HUES6 (cell line): ENCODE measurements around the gene CALML6.

Experiments used
- H3K27ac ChIP-seq: 2 replicates; pipeline ENCODE4 v1.7.0; 2013; ENCODE audit warnings: low read depth, mild to moderate bottlenecking, low read length, inconsistent platforms
- H3K27me3 ChIP-seq: 2 replicates; pipeline ENCODE4 v1.6.1; 2013; ENCODE audit warnings: low read length; ENCODE audit not compliant: control insufficient read depth, insufficient read depth
- H3K36me3 ChIP-seq: 2 replicates; pipeline ENCODE4 v1.6.1; 2013; ENCODE audit warnings: low read length; ENCODE audit not compliant: control insufficient read depth, insufficient read depth
- H3K4me1 ChIP-seq: 2 replicates; pipeline ENCODE4 v1.6.1; 2013; ENCODE audit warnings: low read length; ENCODE audit not compliant: control insufficient read depth, insufficient read depth
- H3K4me3 ChIP-seq: 2 replicates; pipeline ENCODE4 v1.5.1; 2013; ENCODE audit warnings: low read depth, low read length
- H3K9ac ChIP-seq: one replicate; pipeline ENCODE4 v1.6.1; 2013; ENCODE audit warnings: mild to moderate bottlenecking, low read length
- H3K9me3 ChIP-seq: 2 replicates; pipeline ENCODE4 v1.6.1; 2013; ENCODE audit warnings: low read depth, low read length; ENCODE audit not compliant: control insufficient read depth, insufficient read depth

Gene CALML6

GRCh38 chr1:1914971-1915692, at the start of gene CALML6:
Gene CALML6 (plus strand): TSS chr1:1915260. CDS start chr1:1915281, 21 bp downstream.
- Histone ChIP-seq H3K36me3 (no peaks in the 10 kb centered on the region), H3K9me3 (no peaks in the 10 kb centered on the region), H3K4me1 (peaks cover 21% of the 10 kb centered on the region), H3K4me3 (no peak within 1 kb of the TSS), H3K27ac (no peak within 1 kb of the TSS), H3K27me3 (peaks cover 10% of the 10 kb centered on the region; the same call in 1 of the 2 replicates), H3K9ac (no peak within 1 kb of the TSS)

GRCh38 chr1:1867164-1867563, 47.9 kb upstream of the CALML6 start:
- H3K9ac ChIP-seq: no peak overlapping the region
- H3K27ac ChIP-seq: no peak overlapping the region
- H3K9me3 ChIP-seq: 0 out of 2 replicates have a peak, but pooled peaks cover 2% of the 10 kb centered on the region
- H3K27me3 ChIP-seq: no peaks in the 10 kb centered on the region
- H3K36me3 ChIP-seq: peaks cover 19% of the 10 kb centered on the region; the same call in 1 of the 2 replicates
- H3K4me1 ChIP-seq: 0 out of 2 replicates have a peak, but pooled peaks cover 5% of the 10 kb centered on the region
- no peak overlapping the region for H3K4me3 ChIP-seq

- no peaks in the 10 kb centered on the region for H3K4me1 ChIP-seq
Observed at GRCh38 chr1:1869469-1869868, 45.6 kb upstream of the CALML6 start.

GRCh38 chr1:1872329-1872994, 42.6 kb upstream of the CALML6 start:
- Histone ChIP-seq H3K27me3 (no peaks in the 10 kb centered on the region), H3K9me3 (peaks cover 11% of the 10 kb centered on the region; the same call in 1 of the 2 replicates), H3K9ac (no peak overlapping the region), H3K4me1 (no peaks in the 10 kb centered on the region), H3K4me3 (no peak overlapping the region), H3K36me3 (peaks cover 57% of the 10 kb centered on the region), H3K27ac (no peak overlapping the region)

More at GRCh38 chr1:1869469-1869868, 45.6 kb upstream of the CALML6 start:
- no peak overlapping the region for H3K9ac ChIP-seq
- H3K36me3 ChIP-seq: peaks cover 34% of the 10 kb centered on the region
- no peak overlapping the region for H3K27ac ChIP-seq
- no peaks in the 10 kb centered on the region for H3K27me3 ChIP-seq
- H3K4me3 ChIP-seq: no peak overlapping the region
- H3K9me3 ChIP-seq: peaks cover 2% of the 10 kb centered on the region; the same call in 1 of the 2 replicates

- H3K36me3 ChIP-seq: peaks cover 65% of the 10 kb centered on the region
- no peaks in the 10 kb centered on the region for H3K4me1 ChIP-seq
- no peak overlapping the region for H3K4me3 ChIP-seq
- H3K27ac ChIP-seq: no peak overlapping the region
- H3K9me3 ChIP-seq: peaks cover 11% of the 10 kb centered on the region; the same call in 1 of the 2 replicates
- H3K9ac ChIP-seq: no peak overlapping the region
- H3K27me3 ChIP-seq: no peaks in the 10 kb centered on the region
Observed at GRCh38 chr1:1873186-1873585, 41.9 kb upstream of the CALML6 start.

GRCh38 chr1:1874901-1875300, 40.2 kb upstream of the CALML6 start:
- Histone ChIP-seq H3K4me1 (no peaks in the 10 kb centered on the region), H3K27ac (no peak overlapping the region), H3K36me3 (peaks cover 75% of the 10 kb centered on the region)

GRCh38 chr1:1875932-1876331, 39.1 kb upstream of the CALML6 start:
- no peak overlapping the region for H3K27ac ChIP-seq
- H3K27me3 ChIP-seq: no peaks in the 10 kb centered on the region
- H3K4me3 ChIP-seq: no peak overlapping the region
- peaks cover 71% of the 10 kb centered on the region for H3K36me3 ChIP-seq
- H3K4me1 ChIP-seq: peaks cover 3% of the 10 kb centered on the region
- no peak overlapping the region for H3K9ac ChIP-seq
- H3K9me3 ChIP-seq: peaks cover 9% of the 10 kb centered on the region; the same call in 1 of the 2 replicates

More at GRCh38 chr1:1874901-1875300, 40.2 kb upstream of the CALML6 start:
- H3K9ac ChIP-seq: no peak overlapping the region
- no peaks in the 10 kb centered on the region for H3K27me3 ChIP-seq
- peaks cover 9% of the 10 kb centered on the region; the same call in 1 of the 2 replicates for H3K9me3 ChIP-seq
- H3K4me3 ChIP-seq: no peak overlapping the region

GRCh38 chr1:1876335-1876930, 38.6 kb upstream of the CALML6 start:
- Histone ChIP-seq H3K4me1 (peaks cover 8% of the 10 kb centered on the region), H3K27ac (no peak overlapping the region), H3K4me3 (no peak overlapping the region), H3K36me3 (peaks cover 66% of the 10 kb centered on the region), H3K27me3 (no peaks in the 10 kb centered on the region), H3K9me3 (peaks cover 9% of the 10 kb centered on the region; the same call in 1 of the 2 replicates), H3K9ac (no peak overlapping the region)

GRCh38 chr1:1877865-1878436, 37.1 kb upstream of the CALML6 start:
- Histone ChIP-seq H3K36me3 (peaks cover 53% of the 10 kb centered on the region), H3K27ac (no peak overlapping the region), H3K27me3 (no peaks in the 10 kb centered on the region), H3K9ac (no peak overlapping the region), H3K4me3 (no peak overlapping the region), H3K9me3 (peaks cover 9% of the 10 kb centered on the region; the same call in 1 of the 2 replicates), H3K4me1 (peaks cover 18% of the 10 kb centered on the region)

GRCh38 chr1:1879942-1880341, 35.1 kb upstream of the CALML6 start:
- no peak overlapping the region for H3K9ac ChIP-seq
- H3K9me3 ChIP-seq: peaks cover 6% of the 10 kb centered on the region; the same call in 1 of the 2 replicates
- H3K4me3 ChIP-seq: no peak overlapping the region
- H3K27me3 ChIP-seq: no peaks in the 10 kb centered on the region
- peaks cover 24% of the 10 kb centered on the region for H3K4me1 ChIP-seq
- peaks cover 38% of the 10 kb centered on the region for H3K36me3 ChIP-seq
- no peak overlapping the region for H3K27ac ChIP-seq
